Activated CD4-positive, alpha-beta memory T cell treated with anti-CD3 and anti-CD28 coated beads, Interleukin-2, amount 10 ng/mL, durations not matched to agents 7 days and 5 days (primary cell): Measurements from ENCODE around the gene NOTCH3. TPM values are rescaled to one million over a fixed set of nuclear protein-coding genes. Genes with fewer than 3 reads are reported as not detected.
A peak's percentile ranks its signal among the peaks of the same experiment; 100 is the strongest.

Experiments
- CTCF ChIA-PET: fragments of 350-600 bp; sonication (Branson Sonifier 250); formaldehyde crosslinking; loops from one replicate; lab custom pipeline; 2021; ENCODE audit warnings: antibody characterized with exemption, inconsistent platforms; lab: Charles Lee
- POLR2A ChIA-PET: fragments of 350-600 bp; sonication (Branson Sonifier 250); formaldehyde crosslinking; loops from one replicate; lab custom pipeline; 2021; ENCODE audit warnings: antibody characterized with exemption; lab: Charles Lee
- DNase-seq: peaks from one replicate; pipeline ENCODE4 v3.0.0-alpha.2; 2020
- H3K27ac Mint-ChIP-seq: one replicate; pipeline ENCODE4 v1.8.0; 2021; ENCODE audit warnings: mild to moderate bottlenecking, mixed read lengths
- H3K27me3 Mint-ChIP-seq: one replicate; pipeline ENCODE4 v1.8.0; 2021; ENCODE audit warnings: mixed read lengths
- H3K36me3 Mint-ChIP-seq: one replicate; pipeline ENCODE4 v1.8.0; 2021; ENCODE audit warnings: low read depth, mixed read lengths
- H3K4me1 Mint-ChIP-seq: one replicate; pipeline ENCODE4 v1.8.0; 2021; ENCODE audit warnings: mixed read lengths
- H3K4me3 Mint-ChIP-seq: one replicate; pipeline ENCODE4 v1.8.0; 2021; ENCODE audit warnings: mild to moderate bottlenecking, mixed read lengths
- H3K9me3 Mint-ChIP-seq: one replicate; pipeline ENCODE4 v1.8.0; 2021; ENCODE audit warnings: mixed read lengths
- total RNA-seq, 2 experiments: library from RNA; stranded (reverse); gene quantifications; one replicate each; pipeline ENCODE4 v1.2.3, GENCODE V29; 2021

The NOTCH3 gene
- total RNA-seq, 2 experiments from 2014 or later: not detected

- Mint-ChIP-seq H3K9me3 (no peaks in the 10 kb centered on the region), H3K27me3 (peaks cover 5% of the 10 kb centered on the region), H3K36me3 (no peaks in the 10 kb centered on the region), H3K27ac (no peak overlapping the region), H3K4me1 (peaks cover 8% of the 10 kb centered on the region), H3K4me3 (no peak overlapping the region)
- POLR2A ChIA-PET: no interaction called here
- no peak for DNase-seq
- CTCF ChIA-PET: no interaction called here
Measured at GRCh38 chr19:15180451-15181390, 20.1 kb downstream of the NOTCH3 start.

- Mint-ChIP-seq H3K27me3 (peaks cover 8% of the 10 kb centered on the region), H3K4me3 (no peak overlapping the region), H3K9me3 (no peaks in the 10 kb centered on the region), H3K4me1 (peaks cover 8% of the 10 kb centered on the region), H3K27ac (no peak overlapping the region), H3K36me3 (no peaks in the 10 kb centered on the region)
- ChIA-PET CTCF (interaction anchor here (2.1 kb wide), 1 partner anchor 240 kb away, joined by 8 read pairs; the partner anchor contains the start of gene AKAP8L), POLR2A (no interaction called here)
- no peak for DNase-seq
Measured at GRCh38 chr19:15178629-15179308, 22.0 kb downstream of the NOTCH3 start.

- ChIA-PET POLR2A (no interaction called here), CTCF (interaction anchor here (0.5 to 2.1 kb wide), 6 partner anchors 8 to 378 kb away, joined by 3 to 8 read pairs (median 4); partner anchors contain the start of gene AKAP8L)
- H3K4me1 Mint-ChIP-seq: peaks cover 8% of the 10 kb centered on the region
- DNase-seq: peak; percentile 84
- peaks cover 8% of the 10 kb centered on the region for H3K27me3 Mint-ChIP-seq
- H3K36me3 Mint-ChIP-seq: no peaks in the 10 kb centered on the region
- H3K27ac Mint-ChIP-seq: no peak overlapping the region
- peak overlapping the region; percentile 1 for H3K4me3 Mint-ChIP-seq
- H3K9me3 Mint-ChIP-seq: no peaks in the 10 kb centered on the region
Measured at GRCh38 chr19:15177269-15178116, 23.3 kb downstream of the NOTCH3 start.

- Mint-ChIP-seq H3K27me3 (peaks cover 8% of the 10 kb centered on the region), H3K9me3 (no peaks in the 10 kb centered on the region), H3K36me3 (no peaks in the 10 kb centered on the region), H3K4me1 (peaks cover 8% of the 10 kb centered on the region), H3K27ac (no peak overlapping the region), H3K4me3 (no peak overlapping the region)
- CTCF ChIA-PET: interaction anchor here (1.5 kb wide), 1 partner anchor 22 kb away, joined by 4 read pairs; no protein-coding TSS in a partner anchor
- POLR2A ChIA-PET: no interaction called here
- no peak for DNase-seq
Measured at GRCh38 chr19:15175609-15176008, 25.2 kb downstream of the NOTCH3 start.

GRCh38 chr19:15173746-15174404 is 26.9 kb downstream of the NOTCH3 start:
- no peaks in the 10 kb centered on the region for H3K9me3 Mint-ChIP-seq
- peaks cover 8% of the 10 kb centered on the region for H3K27me3 Mint-ChIP-seq
- POLR2A ChIA-PET: no interaction called here
- no peaks in the 10 kb centered on the region for H3K36me3 Mint-ChIP-seq
- no peak overlapping the region for H3K27ac Mint-ChIP-seq
- CTCF ChIA-PET: interaction anchor here (1.1 to 1.3 kb wide), 3 partner anchors 72 to 382 kb away, joined by 3 read pairs; no protein-coding TSS in a partner anchor
- H3K4me1 Mint-ChIP-seq: peaks cover 8% of the 10 kb centered on the region
- H3K4me3 Mint-ChIP-seq: no peak overlapping the region
- no peak for DNase-seq

GRCh38 chr19:15170345-15170744 is 30.4 kb downstream of the NOTCH3 start:
- H3K4me3 Mint-ChIP-seq: no peak overlapping the region
- H3K27me3 Mint-ChIP-seq: no peaks in the 10 kb centered on the region
- peaks cover 2% of the 10 kb centered on the region for H3K9me3 Mint-ChIP-seq
- H3K36me3 Mint-ChIP-seq: no peaks in the 10 kb centered on the region
- ChIA-PET POLR2A (no interaction called here), CTCF (no interaction called here)
- DNase-seq: no peak
- no peaks in the 10 kb centered on the region for H3K4me1 Mint-ChIP-seq
- no peak overlapping the region for H3K27ac Mint-ChIP-seq

- Mint-ChIP-seq H3K9me3 (peaks cover 4% of the 10 kb centered on the region), H3K4me3 (no peak overlapping the region), H3K36me3 (no peaks in the 10 kb centered on the region), H3K4me1 (no peaks in the 10 kb centered on the region), H3K27ac (no peak overlapping the region), H3K27me3 (no peaks in the 10 kb centered on the region)
- ChIA-PET CTCF (interaction anchor here (0.7 to 2.1 kb wide), 3 partner anchors 7 to 532 kb away, joined by 3 to 6 read pairs (median 3); no protein-coding TSS in a partner anchor), POLR2A (no interaction called here)
- no peak for DNase-seq
Measured at GRCh38 chr19:15169541-15170285, 31.1 kb downstream of the NOTCH3 start.

GRCh38 chr19:15166700-15167099 is 34.1 kb downstream of the NOTCH3 start:
- POLR2A ChIA-PET: no interaction called here
- peaks cover 4% of the 10 kb centered on the region for H3K9me3 Mint-ChIP-seq
- peaks cover under 1% of the 10 kb centered on the region for H3K27me3 Mint-ChIP-seq
- no peaks in the 10 kb centered on the region for H3K4me1 Mint-ChIP-seq
- CTCF ChIA-PET: no interaction called here
- DNase-seq: no peak
- H3K27ac Mint-ChIP-seq: no peak overlapping the region
- no peak overlapping the region for H3K4me3 Mint-ChIP-seq
- H3K36me3 Mint-ChIP-seq: no peaks in the 10 kb centered on the region

- Mint-ChIP-seq H3K4me3 (no peak overlapping the region), H3K27me3 (peaks cover 1% of the 10 kb centered on the region), H3K4me1 (no peaks in the 10 kb centered on the region), H3K9me3 (peaks cover 3% of the 10 kb centered on the region), H3K27ac (no peak overlapping the region), H3K36me3 (no peaks in the 10 kb centered on the region)
- no peak for DNase-seq
- POLR2A ChIA-PET: no interaction called here
- CTCF ChIA-PET: interaction anchor here (1.3 kb wide), 1 partner anchor 11 kb away, joined by 6 read pairs; no protein-coding TSS in a partner anchor
Measured at GRCh38 chr19:15161028-15161984, 39.5 kb downstream of the NOTCH3 start.

GRCh38 chr19:15159251-15159650 is 41.5 kb downstream of the NOTCH3 start:
- DNase-seq: no peak
- H3K27ac Mint-ChIP-seq: no peak overlapping the region
- CTCF ChIA-PET: interaction anchor here (1.3 kb wide), 1 partner anchor 68 kb away, joined by 3 read pairs; no protein-coding TSS in a partner anchor
- H3K9me3 Mint-ChIP-seq: peaks cover 3% of the 10 kb centered on the region
- H3K27me3 Mint-ChIP-seq: peaks cover 3% of the 10 kb centered on the region
- no peaks in the 10 kb centered on the region for H3K36me3 Mint-ChIP-seq
- no peaks in the 10 kb centered on the region for H3K4me1 Mint-ChIP-seq
- POLR2A ChIA-PET: no interaction called here
- H3K4me3 Mint-ChIP-seq: no peak overlapping the region

- Mint-ChIP-seq H3K4me3 (no peak overlapping the region), H3K9me3 (peaks cover 5% of the 10 kb centered on the region), H3K27ac (no peak overlapping the region), H3K27me3 (peaks cover 2% of the 10 kb centered on the region), H3K36me3 (no peaks in the 10 kb centered on the region), H3K4me1 (no peaks in the 10 kb centered on the region)
- POLR2A ChIA-PET: no interaction called here
- CTCF ChIA-PET: no interaction called here
- DNase-seq: no peak
Measured at GRCh38 chr19:15156391-15156790, 44.4 kb downstream of the NOTCH3 start.
